Suprapubic skin (tissue), 4 donors: ENCODE measurements around the gene HLCS.

Experiments
- CTCF ChIP-seq, 2 donors: fragments of 200-600 bp in 1 of 2; fragments of 450-650 bp in 1 of 2; sonication (generic) in 1 of 2; IDR thresholded peaks; one replicate each; pipeline ENCODE4 v1.5.1; 2016 to 2019; ENCODE audit warnings: antibody characterized with exemption in 2 of 2, mild to moderate bottlenecking in 1 of 2, moderate library complexity in 1 of 2
- EP300 ChIP-seq: sonication (generic); formaldehyde crosslinking; IDR thresholded peaks from one replicate; pipeline ENCODE4 v1.6.1; 2017; ENCODE audit warnings: antibody characterized with exemption
- POLR2A ChIP-seq, 2 donors: fragments of 450-650 bp; IDR thresholded peaks; one replicate each; pipeline ENCODE4 v1.6.1; 2017; ENCODE audit warnings: antibody characterized with exemption in 2 of 2, mild to moderate bottlenecking in 2 of 2, moderate library complexity in 2 of 2
- POLR2AphosphoS5 ChIP-seq, 3 donors: sonication (generic); formaldehyde crosslinking; IDR thresholded peaks; one replicate each; pipeline ENCODE4 v1.6.1; 2017; ENCODE audit warnings: antibody characterized with exemption in 3 of 3

DNA sequence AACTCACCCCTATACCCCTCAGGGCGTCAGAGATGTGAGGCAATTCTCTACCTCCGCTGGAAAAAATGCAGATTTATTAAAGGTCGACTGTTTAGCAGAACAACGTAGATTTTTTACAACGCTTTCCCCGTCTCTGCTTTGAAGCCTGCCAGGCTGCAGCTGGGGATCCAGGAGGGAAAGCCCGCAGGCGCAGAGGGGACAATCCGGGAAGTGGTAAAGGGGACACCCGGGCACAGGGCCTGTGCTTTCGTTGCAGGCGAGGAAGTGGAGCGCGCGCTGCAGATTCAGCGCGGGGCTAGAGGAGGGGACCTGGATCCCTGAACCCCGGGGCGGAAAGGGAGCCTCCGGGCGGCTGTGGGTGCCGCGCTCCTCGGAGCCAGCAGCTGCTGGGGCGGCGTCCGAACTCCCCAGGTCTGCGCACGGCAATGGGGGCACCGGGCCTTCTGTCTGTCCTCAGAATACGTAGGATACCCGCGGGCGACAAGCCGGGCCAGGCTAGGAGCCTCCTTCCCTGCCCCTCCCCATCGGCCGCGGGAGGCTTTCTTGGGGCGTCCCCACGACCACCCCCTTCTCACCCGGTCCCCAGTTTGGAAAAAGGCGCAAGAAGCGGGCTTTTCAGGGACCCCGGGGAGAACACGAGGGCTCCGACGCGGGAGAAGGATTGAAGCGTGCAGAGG is 262.1 kb downstream of the HLCS start:
- TF ChIP-seq CTCF (IDR thresholded peaks at IDR 0.05): no peak
- TF ChIP-seq POLR2AphosphoS5 (IDR thresholded peaks at IDR 0.05): no peak
- TF ChIP-seq POLR2A (IDR thresholded peaks at IDR 0.05): no peak
- TF ChIP-seq EP300: no peak
